HEK293 (cell line): Measurements from ENCODE around the gene SCAMP3.

ENCODE experiments used
- CTCF ChIA-PET: fragments of 350-600 bp; formaldehyde crosslinking; extraction: SDS; loops from one replicate; lab custom pipeline; 2021; ENCODE audit warnings: antibody characterized with exemption; lab: Yijun Ruan, JAX
- POLR2A ChIA-PET: fragments of 300-600 bp; formaldehyde crosslinking; extraction: SDS; loops from one replicate; lab custom pipeline; 2020; ENCODE audit warnings: antibody characterized with exemption, inconsistent platforms; lab: Yijun Ruan, JAX
- H3K27ac ChIP-seq: fragments of 200-500 bp; sonication (Bioruptor generic); 2 replicates; pipeline ENCODE4 v1.5.1; 2014; ENCODE audit warnings: low read depth, low read length, control low read depth, inconsistent platforms; ENCODE audit errors: extremely low read depth
- H3K36me3 ChIP-seq, 2 experiments: fragments of 200-500 bp in 1 of 2; sonication (Bioruptor generic) in 1 of 2; 1 replicate in 1 of 2; 2 replicates in 1 of 2; pipeline ENCODE4 v1.5.1; 2014 to 2017; ENCODE audit warnings: inconsistent platforms in 2 of 2, low read length in 2 of 2; ENCODE audit not compliant: control insufficient read depth in 2 of 2, insufficient read depth in 1 of 2
- H3K4me1 ChIP-seq: fragments of 200-500 bp; sonication (Bioruptor generic); 2 replicates; pipeline ENCODE4 v1.5.1; 2014; ENCODE audit warnings: mild to moderate bottlenecking, low read length, inconsistent platforms; ENCODE audit not compliant: control insufficient read depth, insufficient read depth
- H3K4me3 ChIP-seq: 2 replicates; pipeline ENCODE4 v1.5.1; 2011; ENCODE audit warnings: low read depth, mild to moderate bottlenecking, control low read depth, low read length, moderate library complexity
- H3K9me3 ChIP-seq: fragments of 200-500 bp; sonication (Bioruptor generic); 2 replicates; pipeline ENCODE4 v1.5.1; 2014; ENCODE audit warnings: low read depth, low read length, inconsistent platforms; ENCODE audit not compliant: control insufficient read depth, insufficient read depth
- EGR2 ChIP-seq: fragments of 450-650 bp; formaldehyde crosslinking; IDR thresholded peaks from 2 replicates; pipeline ENCODE4 v1.5.1; 2016; ENCODE audit warnings: low read depth, missing biosample characterization, missing genetic modification characterization
- HIC1 ChIP-seq: fragments of 450-650 bp; formaldehyde crosslinking; IDR thresholded peaks from 2 replicates; pipeline ENCODE4 v1.5.1; 2016; ENCODE audit warnings: missing biosample characterization, missing genetic modification characterization
- OSR2 ChIP-seq: fragments of 450-650 bp; formaldehyde crosslinking; IDR thresholded peaks from 2 replicates; pipeline ENCODE4 v1.5.1; 2016; ENCODE audit warnings: missing biosample characterization, missing genetic modification characterization
- SETDB1 ChIP-seq: IDR thresholded peaks from one replicate; pipeline ENCODE4 v1.6.1; 2017; ENCODE audit warnings: mild to moderate bottlenecking, low read length, moderate library complexity, mixed read lengths; ENCODE audit not compliant: insufficient read length
- TCF7L2 ChIP-seq: IDR thresholded peaks from 2 replicates; pipeline ENCODE4 v1.6.1; 2011; ENCODE audit warnings: low read depth, mild to moderate bottlenecking, inconsistent platforms, low read length, moderate library complexity, borderline replicate concordance
- ZBTB49 ChIP-seq: fragments of 450-650 bp; formaldehyde crosslinking; IDR thresholded peaks from 2 replicates; pipeline ENCODE4 v1.5.1; 2016; ENCODE audit warnings: missing biosample characterization, missing genetic modification characterization, low read depth
- ZNF112 ChIP-seq: fragments of 450-650 bp; formaldehyde crosslinking; IDR thresholded peaks from 2 replicates; pipeline ENCODE4 v1.5.0; 2017; ENCODE audit warnings: missing biosample characterization, missing genetic modification characterization
- ZNF169 ChIP-seq: fragments of 450-650 bp; formaldehyde crosslinking; IDR thresholded peaks from 2 replicates; pipeline ENCODE4 v1.5.1; 2016; ENCODE audit warnings: missing biosample characterization, missing genetic modification characterization
- ZNF19 ChIP-seq: fragments of 450-650 bp; formaldehyde crosslinking; IDR thresholded peaks from 2 replicates; pipeline ENCODE4; 2016; ENCODE audit warnings: missing biosample characterization, missing genetic modification characterization, low read depth
- ZNF366 ChIP-seq: fragments of 450-650 bp; formaldehyde crosslinking; conservative IDR thresholded peaks from 2 replicates; pipeline ENCODE4 v1.5.1; 2016; ENCODE audit warnings: missing biosample characterization, missing genetic modification characterization
- ZNF426 ChIP-seq: fragments of 450-650 bp; formaldehyde crosslinking; IDR thresholded peaks from 2 replicates; pipeline ENCODE4 v1.5.1; 2017; ENCODE audit warnings: missing biosample characterization, missing genetic modification characterization, mild to moderate bottlenecking, inconsistent platforms, moderate library complexity
- ZNF548 ChIP-seq: fragments of 450-650 bp; formaldehyde crosslinking; IDR thresholded peaks from 2 replicates; pipeline ENCODE4 v1.5.1; 2016; ENCODE audit warnings: missing biosample characterization, missing genetic modification characterization
- ZNF560 ChIP-seq: fragments of 450-650 bp; formaldehyde crosslinking; IDR thresholded peaks from 2 replicates; pipeline ENCODE4 v1.5.1; 2017; ENCODE audit warnings: missing biosample characterization, missing genetic modification characterization, borderline replicate concordance
- ZNF623 ChIP-seq: fragments of 450-650 bp; formaldehyde crosslinking; IDR thresholded peaks from 2 replicates; pipeline ENCODE4 v1.5.1; 2016; ENCODE audit warnings: missing biosample characterization, missing genetic modification characterization
- ZNF629 ChIP-seq: fragments of 450-650 bp; formaldehyde crosslinking; IDR thresholded peaks from 2 replicates; pipeline ENCODE4 v1.5.1; 2017; ENCODE audit warnings: missing biosample characterization, missing genetic modification characterization
- ZNF664 ChIP-seq: fragments of 450-650 bp; formaldehyde crosslinking; IDR thresholded peaks from 2 replicates; pipeline ENCODE4 v1.5.1; 2016; ENCODE audit warnings: missing biosample characterization, missing genetic modification characterization
- ZSCAN16 ChIP-seq: fragments of 450-650 bp; formaldehyde crosslinking; IDR thresholded peaks from 2 replicates; pipeline ENCODE4 v1.5.1; 2016; ENCODE audit warnings: missing biosample characterization, missing genetic modification characterization
- ZSCAN4 ChIP-seq: fragments of 450-650 bp; formaldehyde crosslinking; IDR thresholded peaks from 2 replicates; pipeline ENCODE4 v1.5.1; 2017; ENCODE audit warnings: missing biosample characterization, missing genetic modification characterization

The SCAMP3 gene

GRCh38 chr1:155253208-155253607 lies 9.0 kb downstream of the SCAMP3 start (continued):
- no peak for TF ChIP-seq HIC1 (tag by site-specific recombination)
- TF ChIP-seq ZNF366 (tag by site-specific recombination), result peak; percentile 39

GRCh38 chr1:155251566-155251965 lies 10.6 kb downstream of the SCAMP3 start:
- H3K4me1 ChIP-seq, result no peaks in the 10 kb centered on the region
- no peak for TF ChIP-seq ZNF623 (tag by site-specific recombination)
- no peak for TF ChIP-seq ZNF19 (tag by site-specific recombination)
- TF ChIP-seq ZNF426 (tag by site-specific recombination), result no peak
- no peak for TF ChIP-seq ZNF112 (tag by site-specific recombination)
- TF ChIP-seq ZNF664, result no peak
- no peak for TF ChIP-seq ZSCAN4 (tag by site-specific recombination)
- no peak for TF ChIP-seq ZNF548 (tag by site-specific recombination)
- no peak for TF ChIP-seq ZNF629 (tag by site-specific recombination)
- no peak for TF ChIP-seq ZNF169
- no peak for TF ChIP-seq TCF7L2
- TF ChIP-seq EGR2 (tag by site-specific recombination), result no peak
- TF ChIP-seq ZNF560 (tag by site-specific recombination), result no peak
- TF ChIP-seq SETDB1, result no peak
- no peak for TF ChIP-seq ZBTB49 (tag by site-specific recombination)
- no peak for TF ChIP-seq ZSCAN16 (tag by site-specific recombination)
- no peak for TF ChIP-seq OSR2 (tag by site-specific recombination)
- TF ChIP-seq, all 188 proteins: peak for 0
- CTCF ChIA-PET, result interaction anchor here (0.5 to 4.9 kb wide), 37 partner anchors 9 to 814 kb away, joined by 3 to 91 read pairs (median 6); partner anchors contain the start of genes CLK2, FDPS, HCN3 and KRTCAP2
- Histone ChIP-seq H3K4me3 (no peak overlapping the region), H3K36me3 (peaks cover 12 to 60% of the 10 kb centered on the region in 2 experiments; a peak in 2 of 3 replicates), H3K9me3 (no peaks in the 10 kb centered on the region), H3K27ac (peak overlapping the region; percentile 8; the same call in 1 of the 2 replicates)
- POLR2A ChIA-PET, result interaction anchor here (0.7 to 4.3 kb wide), 11 partner anchors 10 to 478 kb away, joined by 3 to 26 read pairs (median 4); partner anchors contain the start of genes ASH1L, CLK2, FDPS and SCAMP3
